ENCODE data around the gene MT1A.

- no peak for TF ChIP-seq CTCF (conservative IDR thresholded peaks at IDR 0.05)
- TF ChIP-seq EZH2 (IDR thresholded peaks at IDR 0.05; ENCODE audit: low read depth): no peak
Observed at GRCh38 chr16:56606071-56606475, 32.4 kb upstream of the MT1A start.

Measured in PC-9 (cell line).